Fibroblast of mammary gland (primary cell): ENCODE data around the gene MAGI1.

ENCODE experiments used
- DNase-seq: peaks from one replicate; pipeline ENCODE4 v3.0.0-alpha.2; 2010; ENCODE audit warnings: low read depth
- H3K4me3 ChIP-seq: 2 replicates; pipeline ENCODE4 v1.5.1; 2011; ENCODE audit warnings: low read depth, mild to moderate bottlenecking, low read length, moderate library complexity; ENCODE audit not compliant: control insufficient read depth
- CTCF ChIP-seq: conservative IDR thresholded peaks from 2 replicates; pipeline ENCODE4 v1.5.1; 2011; ENCODE audit warnings: low read depth, low read length, inconsistent platforms; ENCODE audit not compliant: control insufficient read depth, insufficient read depth

Gene MAGI1

DNA sequence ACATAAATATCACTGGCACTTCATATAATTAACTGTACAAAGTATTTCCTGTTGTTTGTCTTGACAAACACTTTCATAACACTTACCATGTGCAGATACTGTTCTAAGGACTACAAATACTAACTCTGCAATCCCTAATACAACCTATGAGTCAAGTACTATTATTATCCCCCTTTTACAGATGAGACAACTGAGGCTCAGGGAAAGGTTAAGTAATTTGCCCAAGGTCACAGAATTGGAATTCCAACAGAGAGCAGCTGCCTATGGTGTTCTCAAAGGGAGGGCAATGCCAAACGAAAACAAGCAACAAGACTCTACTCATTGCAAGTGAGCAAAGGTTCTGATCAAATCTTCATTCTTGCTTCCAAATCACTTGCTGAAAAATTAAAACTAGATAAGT is 85.9 kb downstream of the MAGI1 start:
- DNase-seq: no peak
- H3K4me3 ChIP-seq: no peak overlapping the region

DNA sequence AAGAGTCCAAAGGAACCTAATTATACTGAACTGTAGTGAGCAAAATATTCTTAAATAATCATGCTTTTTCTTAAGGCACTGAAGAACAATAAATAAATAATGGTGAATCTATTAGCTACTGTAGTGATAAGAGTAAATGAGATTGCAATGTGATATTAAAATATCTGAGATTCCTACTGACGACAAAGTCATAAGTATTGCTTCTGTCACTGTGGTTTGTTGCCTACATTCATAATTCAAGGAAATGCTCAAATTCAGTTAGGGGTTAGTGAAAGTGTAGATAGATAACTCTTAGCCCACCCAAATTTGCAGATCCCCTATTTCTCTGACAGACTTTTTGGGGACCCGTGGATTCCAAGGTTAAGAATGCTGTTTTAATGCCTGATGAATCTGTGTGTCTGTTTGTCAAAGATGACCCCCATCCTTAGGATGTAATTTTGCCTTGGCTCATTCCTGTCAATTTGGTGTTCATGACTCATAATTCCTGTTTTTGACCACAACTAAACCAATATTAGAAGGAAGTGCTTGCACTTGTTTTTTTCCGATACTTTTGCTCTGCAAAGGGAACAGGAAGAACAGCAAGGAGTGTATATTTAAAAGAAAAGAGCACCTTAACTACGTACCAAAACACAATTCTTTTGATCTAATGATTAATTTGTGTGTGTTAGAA is 86.7 kb downstream of the MAGI1 start:
- H3K4me3 ChIP-seq: no peak overlapping the region
- peak; percentile 55 for DNase-seq
- TF ChIP-seq CTCF: no peak

More for the DNA sequence above, 85.9 kb downstream of the MAGI1 start:
- no peak for TF ChIP-seq CTCF

DNA sequence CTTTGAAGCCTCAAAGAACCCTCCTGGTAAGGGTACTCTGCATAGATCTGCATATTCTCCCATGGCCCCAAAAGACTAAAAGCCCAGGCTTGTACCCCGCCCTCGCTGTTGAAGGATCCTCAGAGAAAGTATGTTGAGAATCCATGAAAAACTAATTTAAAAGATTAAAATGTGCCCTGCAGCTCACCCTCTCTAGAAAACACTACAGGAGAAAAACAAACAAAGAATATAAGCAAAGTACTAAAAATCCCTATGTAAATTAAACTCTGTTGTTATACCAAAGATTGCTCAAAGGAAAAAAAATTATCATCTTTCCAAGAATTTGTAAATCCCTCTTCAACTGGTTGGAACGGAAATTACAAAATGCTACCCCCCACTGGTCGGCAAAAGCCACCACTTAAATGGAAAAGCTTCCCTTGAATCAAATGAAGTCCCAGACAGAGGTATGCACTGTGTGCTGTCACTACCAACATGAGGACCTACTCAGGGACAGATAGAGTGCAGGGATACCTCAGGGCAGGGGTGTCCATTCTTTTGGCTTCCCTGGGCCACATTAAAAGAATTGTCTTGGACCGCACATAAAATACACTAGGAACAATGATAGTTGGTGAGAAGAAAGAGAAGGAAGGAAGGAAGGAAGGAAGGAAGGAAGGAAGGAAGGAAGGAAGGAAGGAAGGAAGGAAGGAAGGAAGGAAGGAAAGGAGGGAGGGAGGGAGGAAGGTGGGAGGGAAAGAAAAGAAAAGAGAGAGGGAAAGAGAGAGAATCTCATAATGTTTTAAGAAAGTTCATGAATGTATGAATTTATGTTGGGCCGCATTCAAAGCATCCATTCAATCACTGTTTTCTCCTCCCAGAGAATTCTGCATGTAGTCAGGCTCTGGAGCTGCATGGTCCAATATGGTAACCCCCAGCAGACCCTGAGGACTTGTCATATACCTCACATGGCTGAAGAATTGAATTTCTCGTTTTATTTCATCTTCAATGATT is 88.1 kb downstream of the MAGI1 start:
- DNase-seq: no peak
- no peak overlapping the region for H3K4me3 ChIP-seq
- TF ChIP-seq CTCF: no peak

- H3K4me3 ChIP-seq: no peak overlapping the region
- DNase-seq: no peak
- TF ChIP-seq CTCF: no peak
Observed at GRCh38 chr3:65948841-65949573, 89.7 kb downstream of the MAGI1 start.

DNA sequence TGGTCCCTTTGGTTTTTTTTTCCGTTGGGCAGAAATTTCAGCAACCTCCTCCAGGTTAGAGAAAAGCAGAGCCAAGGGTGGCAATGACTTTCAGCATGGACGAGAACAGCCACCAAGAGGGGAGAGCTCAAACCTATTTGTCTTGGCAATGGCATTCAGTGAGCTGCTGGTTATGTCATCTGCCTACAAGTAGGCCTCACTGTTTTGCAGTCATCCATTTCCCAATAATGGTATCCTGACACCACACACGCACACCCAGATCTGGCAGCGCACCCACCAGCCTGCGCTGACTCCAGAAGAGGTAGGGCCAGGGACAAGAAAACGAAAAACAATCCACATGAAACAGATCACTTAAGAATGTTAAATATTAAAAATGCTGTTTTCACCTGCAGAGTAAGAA is 92.3 kb downstream of the MAGI1 start:
- no peak for TF ChIP-seq CTCF
- H3K4me3 ChIP-seq: no peak overlapping the region
- peak; percentile 85 for DNase-seq

DNA sequence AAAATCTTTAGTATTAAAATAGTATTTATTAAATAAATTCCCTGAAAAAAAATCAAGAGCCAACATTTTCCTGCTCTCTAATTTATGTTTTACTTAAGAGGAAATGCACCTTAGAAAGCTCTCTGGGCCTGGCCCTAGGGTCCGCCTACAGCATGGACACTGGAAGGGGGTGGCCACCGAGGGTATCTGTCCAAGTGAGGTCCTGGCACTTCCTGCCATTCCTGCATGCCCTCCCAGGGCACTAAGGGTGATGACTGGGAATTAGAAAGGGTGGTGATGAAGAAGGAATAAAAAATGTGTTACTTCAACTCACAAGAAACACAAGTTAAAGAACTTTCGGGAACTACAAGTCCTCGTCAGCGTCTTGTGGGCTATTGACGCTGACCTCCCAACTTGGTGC is 92.8 kb downstream of the MAGI1 start:
- no peak overlapping the region for H3K4me3 ChIP-seq
- TF ChIP-seq CTCF: no peak
- DNase-seq: no peak
